Endothelial cell of umbilical vein (primary cell): ENCODE results near the gene TMEM41A. TPM values are rescaled to one million over a fixed set of nuclear protein-coding genes. Genes with fewer than 3 reads are reported as not detected.

Source experiments
- BruUV-seq: library from RNA; stranded (reverse); fragments of 400-500 nt; replicated peaks from 2 replicates; lab custom pipeline; 2021; lab: Mats Ljungman, UMichigan
- CTCF ChIA-PET: fragments of 300-600, 350-600 bp; sonication (Branson Sonifier 250); formaldehyde crosslinking; loops from one replicate; lab custom pipeline; 2021; ENCODE audit warnings: antibody characterized with exemption, inconsistent platforms; lab: Charles Lee
- POLR2A ChIA-PET: fragments of 300-600, 350-600 bp; sonication (Branson Sonifier 250); formaldehyde crosslinking; loops from one replicate; lab custom pipeline; 2021; ENCODE audit warnings: antibody characterized with exemption, inconsistent platforms; lab: Charles Lee
- DNase-seq: peaks from one replicate; pipeline ENCODE4 v3.0.0-alpha.2; 2011; ENCODE audit warnings: low read depth, low spot score
- FAIRE-seq: peaks from 2 replicates; lab custom pipeline; 2011; peaks lifted over from hg19 to GRCh38; lab: Jason Lieb, UNC
- H2AFZ ChIP-seq: 2 replicates; pipeline ENCODE4 v1.6.0; 2012; ENCODE audit warnings: low read depth, low read length, control low read depth, inconsistent platforms
- H3K27ac ChIP-seq: 2 replicates; pipeline ENCODE4 v1.5.1; 2011; ENCODE audit warnings: low read depth, mild to moderate bottlenecking, control low read depth, low read length, moderate library complexity; ENCODE audit not compliant: insufficient read depth
- H3K27me3 ChIP-seq, 2 experiments: 2 replicates each; pipeline versions ENCODE4 v1.6.0 to v1.6.1; 2011; ENCODE audit warnings: low read length in 2 of 2, mixed read lengths in 1 of 2; ENCODE audit not compliant: control insufficient read depth in 2 of 2, insufficient read depth in 2 of 2
- H3K36me3 ChIP-seq, 2 experiments: 2 replicates in 1 of 2; 3 replicates in 1 of 2; pipeline ENCODE4 v1.5.1; 2011; ENCODE audit warnings: low read length in 2 of 2, mild to moderate bottlenecking in 1 of 2, moderate library complexity in 1 of 2; ENCODE audit not compliant: control insufficient read depth in 2 of 2, insufficient read depth in 2 of 2; ENCODE audit errors: extremely low read depth in 1 of 2
- H3K4me1 ChIP-seq: 3 replicates; pipeline ENCODE4 v1.5.1; 2011; ENCODE audit warnings: mild to moderate bottlenecking, low read length; ENCODE audit not compliant: control insufficient read depth, insufficient read depth; ENCODE audit errors: extremely low read depth
- H3K4me2 ChIP-seq: 2 replicates; pipeline ENCODE4 v1.6.1; 2011; ENCODE audit warnings: low read length, control low read depth, mixed read lengths; ENCODE audit not compliant: insufficient read depth
- H3K4me3 ChIP-seq, 3 experiments: fragments of 200-600 bp in 1 of 3; sonication (generic), shearing (Covaris generic) in 1 of 3; replicated peaks in 1 of 3; 2 replicates each; pipeline ENCODE4 v1.5.1; 2011 to 2016; ENCODE audit warnings: control low read depth in 3 of 3, low read length in 3 of 3, mild to moderate bottlenecking in 2 of 3, inconsistent platforms in 1 of 3, low read depth in 1 of 3, moderate library complexity in 1 of 3; ENCODE audit not compliant: insufficient read depth in 1 of 3
- H3K79me2 ChIP-seq: 2 replicates; pipeline ENCODE4 v1.6.0; 2012; ENCODE audit warnings: low read length, inconsistent platforms; ENCODE audit not compliant: control insufficient read depth, insufficient read depth
- H3K9ac ChIP-seq: replicated peaks from 2 replicates; pipeline ENCODE3; 2011; ENCODE audit warnings: low read length, control low read depth; ENCODE audit not compliant: insufficient read depth; ENCODE audit errors: extremely low read depth
- H3K9me1 ChIP-seq: replicated peaks from 3 replicates; pipeline ENCODE4 v1.6.0; 2011; ENCODE audit warnings: mild to moderate bottlenecking, low read length; ENCODE audit not compliant: control insufficient read depth, insufficient read depth; ENCODE audit errors: extremely low read depth
- H3K9me3 ChIP-seq: replicated peaks from 2 replicates; pipeline ENCODE4 v1.5.1; 2012; ENCODE audit warnings: low read length, inconsistent platforms; ENCODE audit not compliant: control insufficient read depth, insufficient read depth
- H4K20me1 ChIP-seq: replicated peaks from 2 replicates; pipeline ENCODE3; 2011; ENCODE audit warnings: mild to moderate bottlenecking, low read length; ENCODE audit not compliant: control insufficient read depth, insufficient read depth; ENCODE audit errors: extremely low read depth
- CTCF ChIP-seq, 2 donors: IDR thresholded peaks; 1 replicate in 1 of 2; 2 replicates in 1 of 2; pipeline ENCODE4 v1.5.1; 2011; ENCODE audit warnings: low read length in 2 of 2, mild to moderate bottlenecking in 2 of 2, moderate library complexity in 2 of 2, control low read depth in 1 of 2, inconsistent platforms in 1 of 2, low read depth in 1 of 2; ENCODE audit not compliant: insufficient read depth in 1 of 2; ENCODE audit errors: extremely low read depth in 1 of 2
- EZH2 ChIP-seq: IDR thresholded peaks from 2 replicates; pipeline ENCODE4 v1.6.1; 2012; ENCODE audit warnings: borderline replicate concordance, low read depth, mild to moderate bottlenecking, moderate library complexity, low read length, inconsistent platforms; ENCODE audit not compliant: severe bottlenecking
- FOS ChIP-seq: IDR thresholded peaks from 2 replicates; pipeline ENCODE4 v1.6.1; 2011; ENCODE audit warnings: mild to moderate bottlenecking, low read length, moderate library complexity, borderline replicate concordance; ENCODE audit not compliant: insufficient read depth
- GATA2 ChIP-seq: IDR thresholded peaks from 2 replicates; pipeline ENCODE4 v1.7.0; 2011; ENCODE audit warnings: low read depth, mild to moderate bottlenecking, moderate library complexity, mixed read lengths, low read length; ENCODE audit not compliant: insufficient read length, insufficient read depth
- JUN ChIP-seq: IDR thresholded peaks from 2 replicates; pipeline ENCODE4 v1.6.1; 2011; ENCODE audit warnings: borderline replicate concordance, low read depth; ENCODE audit not compliant: insufficient read length, insufficient read depth
- MAX ChIP-seq: IDR thresholded peaks from 2 replicates; pipeline ENCODE4 v1.6.1; 2011; ENCODE audit not compliant: insufficient read depth, insufficient read length
- MYC ChIP-seq: IDR thresholded peaks from one replicate; pipeline ENCODE4 v1.6.1; 2011; ENCODE audit warnings: mild to moderate bottlenecking, low read depth, low read length
- POLR2A ChIP-seq: IDR thresholded peaks from 2 replicates; pipeline ENCODE4 v1.6.1; 2012; ENCODE audit warnings: low read depth, mild to moderate bottlenecking, control low read depth, low read length
- POLR2AphosphoS5 ChIP-seq: IDR thresholded peaks from 2 replicates; pipeline ENCODE4 v1.6.1; 2012; ENCODE audit warnings: low read depth, mild to moderate bottlenecking, control low read depth, low read length, moderate library complexity; ENCODE audit not compliant: insufficient read depth
- dilution Hi-C: fragments of 300-500 bp; cut with MboI; formaldehyde crosslinking; loops from one replicate; pipeline ENCODE4 v1.15.0; 2019; ENCODE audit warnings: low sequenced_read_pairs; ENCODE audit not compliant: extremely low pct_ligation_motif_present
- intact Hi-C: fragments of 100-400 bp; cut with micrococcal nuclease; formaldehyde crosslinking; loops from one replicate; pipeline ENCODE4 v1.10.0; 2022
- polyA plus RNA-seq, 4 experiments: library from polyadenylated mRNA; depleted of rRNA in 3 of 4; stranded (reverse) in 3 of 4; unstranded in 1 of 4; fragments of >200 nt; gene quantifications; 2 replicates each; pipeline versions ENCODE4 v1.2.1 to v1.2.3, GENCODE V29; 2011 to 2012; ENCODE audit warnings: missing spikeins in 1 of 4
- total RNA-seq: library from RNA; stranded (reverse); gene quantifications from 2 replicates; pipeline ENCODE4 v1.2.3, GENCODE V29; 2021

TMEM41A gene
- total and polyA plus RNA-seq, 2 donors (not counting 3 experiments of a cell fraction or from before 2014, with no cell fraction given) = 15.9 to 16.0 TPM

GRCh38 chr3:185439745-185440466 is 58.9 kb downstream of the TMEM41A start:
- Histone ChIP-seq H3K9me3 (no peaks in the 10 kb centered on the region), H3K4me1 (no peaks in the 10 kb centered on the region), H3K9me1 (no peaks in the 10 kb centered on the region), H3K79me2 (no peaks in the 10 kb centered on the region), H3K4me3 (no peak overlapping the region), H3K27ac (no peak overlapping the region), H3K36me3 (no peaks in the 10 kb centered on the region), H2AFZ (no peak overlapping the region), H3K27me3 (no peaks in the 10 kb centered on the region), H4K20me1 (no peaks in the 10 kb centered on the region), H3K4me2 (no peak overlapping the region), H3K9ac (no peak overlapping the region)
- intact Hi-C loops (no loop called here), dilution Hi-C loops (no loop called here)
- ChIA-PET CTCF (interaction anchor here (0.7 to 1.3 kb wide), 3 partner anchors 14 to 21 kb away, joined by 3 to 5 read pairs (median 4); no protein-coding TSS in a partner anchor), POLR2A (no interaction called here)
- BruUV-seq = no TSS peak
- no peak for DNase-seq
- TF ChIP-seq POLR2AphosphoS5 (no peak), MYC (no peak), JUN (no peak), MAX (no peak), GATA2 (no peak), EZH2 (no peak), CTCF (IDR thresholded peaks at IDR 0.05; ENCODE audit: extremely low read depth in 1 of 2, insufficient read depth in 1 of 2, low read depth in 1 of 2, low read length in 2 of 2) (no peak), POLR2A (no peak), FOS (no peak)
- FAIRE-seq = no peak

Other genes with a start within 250 kb of the TMEM41A start
- gene EHHADH, start 245.0 kb downstream of the TMEM41A start, total RNA-seq = 5.8 and 6.2 TPM in 2 replicates
- 0.88 and 1.3 TPM in 2 replicates for gene EHHADH, start 245.0 kb downstream of the TMEM41A start, polyA plus RNA-seq
- gene MAP3K13, start 135.9 kb downstream of the TMEM41A start, total RNA-seq = 15.4 and 20.2 TPM in 2 replicates
- 4.4 and 6.2 TPM in 2 replicates for gene MAP3K13, start 135.9 kb downstream of the TMEM41A start, polyA plus RNA-seq
- gene LIPH, start 53.6 kb upstream of the TMEM41A start, total RNA-seq = not detected in 2 replicates
- not detected in 2 replicates for gene LIPH, start 53.6 kb upstream of the TMEM41A start, polyA plus RNA-seq
- 38.9 and 40.4 TPM in 2 replicates for gene SENP2, start 87.3 kb upstream of the TMEM41A start, total RNA-seq
- 3.8 and 4.2 TPM in 2 replicates for gene SENP2, start 87.3 kb upstream of the TMEM41A start, polyA plus RNA-seq